Stimulated activated CD8-positive, alpha-beta memory T cell treated with anti-CD3 and anti-CD28 coated beads, Interleukin-2, amount 100 ng/mL, for 1 hour (primary cell): ENCODE results near the gene PTGES2.
A peak's percentile ranks its signal among the peaks of the same experiment; 100 is the strongest.
"Not testable (repeated sequence)": the region's sequence is repeated elsewhere in the genome, so short reads cannot be mapped to it uniquely, and the experiment has no call there.

Source experiments
- DNase-seq, 2 donors: peaks; one replicate each; pipeline ENCODE4 v3.0.0-alpha.2; 2020; ENCODE audit warnings: low read depth in 2 of 2

PTGES2 gene

DNA sequence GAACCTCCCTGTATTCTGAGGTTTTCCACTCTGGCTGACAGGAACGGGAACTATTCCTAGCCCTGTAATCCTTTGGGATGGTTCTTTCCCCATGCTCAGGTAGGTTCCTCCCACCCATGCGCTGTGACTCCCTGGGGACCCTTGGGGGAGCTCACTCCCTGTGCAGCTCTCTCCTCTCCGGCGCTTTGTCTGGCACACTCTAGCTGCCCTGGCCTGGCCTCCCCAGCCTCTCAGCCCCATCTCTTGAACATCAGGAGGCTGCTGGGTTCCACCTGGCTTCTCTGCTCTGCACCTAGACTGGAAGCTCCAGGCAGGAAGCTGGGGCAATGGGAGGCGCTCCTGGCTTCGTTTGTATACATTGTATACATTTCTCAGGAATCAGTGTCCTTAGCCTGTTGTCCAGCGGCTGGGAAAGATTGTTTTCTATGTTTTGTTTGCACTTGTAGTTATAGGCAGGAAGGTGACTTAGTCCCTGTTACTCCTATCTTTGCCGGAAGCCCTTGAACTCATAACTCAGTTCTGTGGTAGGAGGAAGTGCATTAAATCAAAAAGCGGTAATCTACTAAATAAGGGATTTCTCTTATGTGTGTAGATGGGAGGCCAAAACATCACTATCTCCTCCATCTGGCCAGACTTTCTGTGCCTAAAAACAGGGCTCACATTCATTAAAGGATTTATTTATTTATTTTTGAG lies 39.1 kb downstream of the PTGES2 start:
- no peak for DNase-seq

DNA sequence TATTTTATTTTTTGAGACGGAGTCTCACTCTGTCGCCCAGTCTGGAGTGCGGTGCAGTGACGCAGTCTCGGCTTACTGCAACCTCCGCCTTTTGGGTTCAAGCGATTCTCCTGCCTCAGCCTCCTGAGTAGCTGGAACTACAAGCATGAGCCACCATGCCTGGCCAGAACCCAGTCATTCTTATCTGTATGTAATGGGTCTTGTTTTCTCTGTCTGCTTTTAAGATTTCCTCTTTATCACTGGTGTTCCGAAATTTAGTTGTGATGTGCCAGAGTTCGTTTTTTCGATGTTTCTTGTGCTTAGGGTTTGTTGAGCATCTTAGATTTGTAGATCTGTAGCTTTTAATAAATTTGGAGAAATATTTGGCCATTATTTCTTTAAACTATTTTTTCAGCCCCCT lies 40.3 kb downstream of the PTGES2 start:
- no peak for DNase-seq

DNA sequence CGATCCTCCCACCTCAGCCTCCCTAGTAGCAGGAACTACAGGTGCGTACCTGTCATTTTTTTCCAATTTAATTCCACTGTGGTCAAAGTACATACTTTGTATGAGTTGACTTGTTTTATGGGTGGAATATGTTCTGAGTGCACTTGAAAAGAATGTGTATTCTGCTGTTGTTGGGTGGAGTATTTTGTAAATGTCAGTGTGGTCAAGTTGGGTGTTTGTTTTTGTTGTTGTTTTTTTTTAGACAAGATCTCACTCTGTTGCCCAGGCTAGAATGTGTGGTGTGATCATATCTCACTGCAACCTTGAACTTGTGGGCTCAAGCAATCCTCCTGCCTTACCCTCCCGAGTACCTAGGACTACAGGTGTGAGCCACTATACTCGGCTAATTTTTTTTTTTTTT lies 41.6 kb downstream of the PTGES2 start:
- DNase-seq = no peak

DNA sequence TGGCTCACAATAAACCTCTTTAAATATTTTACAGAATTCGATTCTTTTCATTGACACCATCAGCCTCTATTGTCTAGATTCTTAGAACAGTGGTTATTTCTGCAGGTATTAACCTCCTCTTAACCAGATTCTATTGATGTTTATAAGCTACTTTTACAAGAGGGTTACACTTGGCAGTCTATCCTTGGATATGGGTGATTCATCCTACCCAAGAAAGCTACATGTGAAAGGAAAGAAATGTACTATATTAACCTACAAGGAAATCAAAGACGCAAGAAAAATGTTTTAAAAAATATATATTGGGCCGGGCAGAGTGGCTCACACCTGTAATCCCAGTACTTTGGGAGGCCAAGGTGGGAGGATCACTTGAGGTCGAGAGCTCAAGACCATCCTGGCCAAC lies 42.8 kb downstream of the PTGES2 start:
- no peak for DNase-seq

DNA sequence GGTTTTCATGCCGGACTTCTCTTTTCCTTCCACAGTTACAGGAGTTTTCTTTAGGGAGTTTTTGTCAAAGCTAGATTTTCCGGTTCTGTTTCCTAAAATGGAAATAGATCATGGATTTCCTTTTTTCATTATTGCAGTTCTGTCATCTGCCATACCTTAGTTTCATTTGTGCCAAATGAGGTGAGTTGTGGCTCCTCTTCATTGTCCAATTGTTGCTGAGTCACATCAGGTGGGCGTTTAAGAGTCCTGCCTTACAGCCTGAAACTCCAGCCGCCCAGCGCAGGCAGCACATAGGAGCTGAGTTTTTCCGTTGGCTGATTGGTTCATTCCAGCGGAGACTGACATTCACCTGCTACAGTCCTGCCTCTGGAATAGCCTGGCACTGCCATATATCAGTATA lies 45.4 kb downstream of the PTGES2 start:
- no peak for DNase-seq

DNA sequence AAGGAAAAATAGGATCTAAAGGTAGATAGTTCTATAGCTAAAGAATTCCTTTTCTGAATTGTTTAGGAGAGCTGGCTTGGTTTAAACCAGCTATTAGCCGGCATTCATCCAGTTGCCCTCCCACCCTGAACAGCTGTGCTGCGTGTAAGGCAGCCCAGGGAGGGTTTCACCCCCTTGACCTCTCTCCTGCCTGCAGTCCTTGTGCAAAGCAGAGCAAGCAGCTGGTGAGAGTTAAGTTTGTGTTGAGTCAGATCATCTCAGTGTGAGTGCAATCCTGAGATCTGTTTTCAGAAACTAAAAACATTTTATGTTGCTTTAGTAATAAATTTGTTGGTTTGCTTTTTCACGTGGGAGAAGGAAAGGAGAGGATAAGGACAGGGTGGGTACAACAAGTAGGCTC lies 46.5 kb downstream of the PTGES2 start:
- DNase-seq = no peak

DNA sequence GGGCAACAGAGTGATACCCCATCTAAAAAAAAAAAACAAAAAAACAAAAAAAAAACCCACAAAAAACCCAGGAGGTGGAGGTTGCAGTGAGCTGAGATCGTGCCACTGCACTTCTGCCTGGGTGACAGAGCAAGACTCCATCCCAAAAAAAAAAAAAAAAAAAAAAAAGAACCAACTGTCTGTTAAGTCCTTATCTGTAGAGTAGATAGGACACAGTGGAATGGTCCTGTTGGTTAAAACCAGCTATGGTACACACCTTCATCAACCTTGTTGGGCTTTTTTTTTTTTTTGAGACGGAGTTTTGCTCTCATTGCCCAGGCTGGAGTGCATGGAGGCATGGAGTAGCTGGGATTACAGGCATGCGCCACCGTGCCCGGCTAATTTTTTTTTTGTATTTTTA lies 47.3 kb downstream of the PTGES2 start:
- DNase-seq = no peak

DNA sequence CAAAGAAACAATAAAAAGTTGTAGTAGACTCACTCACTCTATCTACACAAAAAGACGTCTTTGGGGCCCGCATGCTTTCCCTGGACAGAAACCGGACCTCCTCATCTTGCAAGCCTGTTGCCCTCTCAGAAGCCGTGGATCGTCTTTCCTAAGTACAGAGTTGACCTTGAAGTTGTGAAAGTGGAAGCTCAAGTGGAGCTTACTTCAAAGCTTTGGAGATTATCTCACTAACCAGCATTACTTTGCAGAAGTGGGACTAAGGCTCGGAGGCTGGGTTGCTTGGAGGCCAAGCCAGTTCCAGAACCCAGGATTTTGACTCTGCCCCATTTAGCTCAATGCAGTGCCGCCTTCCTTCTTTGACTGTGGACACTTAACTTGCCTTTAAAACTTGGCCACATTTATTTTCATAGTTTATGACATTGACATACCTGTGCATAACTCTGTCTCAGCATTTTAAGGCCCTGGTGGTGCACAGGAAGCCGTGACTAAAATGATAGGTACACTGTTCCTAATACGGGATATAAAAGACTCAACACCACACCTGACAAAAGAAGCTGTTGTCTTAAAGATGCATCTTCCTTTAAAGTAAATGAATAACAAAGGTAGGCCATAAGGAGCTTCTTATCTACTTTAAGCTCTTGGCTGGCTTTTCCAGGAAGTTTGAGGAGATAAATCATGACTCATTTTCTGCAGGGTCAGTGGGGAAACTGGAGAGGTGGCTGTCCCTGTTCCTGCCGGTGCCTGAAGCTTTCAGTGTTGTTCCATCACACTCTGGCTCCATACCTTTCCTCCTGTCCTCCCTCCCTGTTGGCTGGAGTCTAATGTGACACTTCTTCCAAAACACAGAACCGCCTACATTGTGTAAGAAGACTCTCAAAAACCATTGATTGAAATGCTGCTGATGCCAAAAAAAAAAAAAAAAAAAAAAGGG lies 48.8 kb downstream of the PTGES2 start:
- no peak for DNase-seq

DNA sequence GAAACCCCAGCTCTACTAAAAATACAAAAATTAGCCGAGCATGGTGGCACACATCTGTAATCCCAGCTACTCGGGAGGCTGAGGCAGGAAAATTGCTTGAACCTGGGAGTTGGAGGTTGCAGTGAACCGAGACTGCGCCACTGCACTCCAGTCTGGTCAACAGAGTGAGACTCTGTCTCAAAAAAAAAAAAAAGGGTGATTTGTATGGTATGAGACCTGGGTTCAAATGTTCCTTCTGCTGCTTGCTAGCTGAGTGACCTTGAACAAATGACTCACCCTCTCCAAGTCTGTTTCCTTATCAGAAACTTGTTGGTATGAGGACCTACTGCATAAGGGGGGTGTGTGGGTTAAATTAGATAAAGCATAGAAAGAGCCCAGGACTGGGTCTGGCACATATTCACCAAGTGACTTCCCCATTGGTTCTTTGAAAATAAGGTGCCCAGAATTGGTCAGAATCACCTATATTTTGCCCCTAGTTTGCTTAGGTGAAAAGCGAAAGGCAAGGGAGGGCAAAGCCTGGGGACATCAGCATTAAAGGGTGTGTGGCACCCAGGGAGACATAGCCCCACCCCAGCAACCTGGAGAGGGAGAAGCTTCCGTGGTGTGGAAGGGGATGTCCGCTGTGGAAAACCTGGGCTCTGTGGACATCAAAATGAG lies 49.6 kb downstream of the PTGES2 start:
- DNase-seq = no peak

DNA sequence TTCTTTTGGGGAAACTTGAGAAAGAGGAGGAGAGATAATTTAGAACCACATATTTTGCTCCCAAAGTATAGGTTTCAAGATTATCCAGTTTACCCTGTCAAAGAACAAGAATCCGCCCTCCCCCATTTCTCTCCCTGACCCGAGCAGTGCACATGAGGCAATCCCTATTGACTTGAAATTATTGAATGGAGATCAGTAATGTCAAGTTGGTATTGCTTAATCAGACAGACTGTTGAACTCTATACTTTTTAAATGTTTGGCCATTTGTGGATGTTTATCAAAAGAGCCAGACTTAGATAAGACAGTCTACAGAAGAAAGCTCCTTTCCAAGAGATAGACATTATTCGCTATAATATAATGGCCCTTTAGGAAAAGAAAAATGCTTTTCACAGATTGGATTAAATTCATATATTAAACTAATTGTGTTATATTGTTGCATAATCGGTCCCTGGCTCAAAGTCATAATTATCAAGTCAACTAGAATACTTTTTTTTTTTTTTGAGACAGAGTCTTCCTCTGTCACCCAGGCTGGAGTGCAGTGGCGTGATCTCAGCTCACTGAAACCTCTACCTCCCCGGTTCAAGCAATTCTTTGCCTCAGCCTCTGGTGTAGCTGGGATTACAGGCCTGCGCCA lies 54.2 kb downstream of the PTGES2 start:
- DNase-seq = no peak

DNA sequence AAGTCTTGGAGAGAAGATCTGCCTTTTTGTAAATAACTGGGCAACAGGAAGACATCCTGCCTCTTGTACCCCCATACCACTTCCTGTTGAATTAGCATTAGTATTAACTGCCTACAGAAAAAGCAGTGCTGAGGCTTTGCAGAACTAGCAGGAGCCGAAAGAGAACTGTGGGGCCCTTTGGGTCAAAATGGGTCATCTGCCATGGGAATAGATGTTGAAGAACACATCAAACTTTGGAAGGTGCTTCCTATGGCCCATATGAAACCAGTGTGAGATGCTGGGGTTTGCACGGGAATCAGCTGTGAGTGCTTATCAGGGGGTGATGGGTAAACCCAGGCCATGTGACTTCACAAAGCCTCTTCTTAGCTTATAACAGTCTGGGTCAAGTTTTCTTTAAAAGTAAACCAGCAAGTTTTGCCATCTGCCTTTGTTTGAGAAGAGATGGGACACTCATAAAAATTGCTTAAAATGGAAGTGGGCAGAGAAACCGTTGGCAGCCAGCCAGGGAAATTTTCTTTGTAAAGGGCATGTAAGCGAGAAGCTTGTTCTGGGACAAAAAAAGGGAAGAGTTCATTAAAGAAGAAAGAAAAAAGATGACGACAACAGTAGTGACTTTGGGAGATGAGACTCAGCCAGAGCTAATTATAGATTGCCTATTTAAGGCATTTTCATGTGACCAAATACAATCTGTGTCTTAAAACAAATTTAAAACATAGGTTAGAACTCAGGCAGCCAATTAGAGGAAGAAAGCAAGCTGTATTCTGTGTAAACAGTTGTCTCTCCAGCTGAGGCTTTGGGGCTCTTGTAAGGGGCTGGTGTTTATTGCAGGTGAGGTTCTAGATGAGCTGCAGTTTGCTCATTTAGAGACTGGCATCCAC lies 55.1 kb downstream of the PTGES2 start:
- peak in 1 of 2 donors; percentile 37 for DNase-seq

DNA sequence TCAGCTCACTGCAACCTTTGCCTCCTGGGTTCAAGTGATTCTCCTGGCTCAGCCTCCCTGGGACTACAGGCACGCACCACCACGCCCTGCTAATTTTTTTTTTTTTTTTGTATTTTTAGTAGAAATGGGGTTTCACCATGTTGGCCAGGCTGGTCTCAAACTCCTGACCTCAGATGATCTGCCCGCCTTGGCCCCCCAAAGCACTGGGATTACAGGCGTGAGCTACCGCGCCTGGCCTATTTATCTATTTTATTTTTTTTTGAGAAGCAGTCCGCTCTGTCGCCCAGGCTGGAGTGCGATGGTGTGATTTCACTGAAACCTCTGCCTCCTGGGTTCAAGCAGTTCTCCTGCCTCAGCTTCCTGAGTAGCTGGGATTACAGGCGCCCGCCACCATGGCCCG lies 56.1 kb downstream of the PTGES2 start:
- DNase-seq = not testable (repeated sequence)

DNA sequence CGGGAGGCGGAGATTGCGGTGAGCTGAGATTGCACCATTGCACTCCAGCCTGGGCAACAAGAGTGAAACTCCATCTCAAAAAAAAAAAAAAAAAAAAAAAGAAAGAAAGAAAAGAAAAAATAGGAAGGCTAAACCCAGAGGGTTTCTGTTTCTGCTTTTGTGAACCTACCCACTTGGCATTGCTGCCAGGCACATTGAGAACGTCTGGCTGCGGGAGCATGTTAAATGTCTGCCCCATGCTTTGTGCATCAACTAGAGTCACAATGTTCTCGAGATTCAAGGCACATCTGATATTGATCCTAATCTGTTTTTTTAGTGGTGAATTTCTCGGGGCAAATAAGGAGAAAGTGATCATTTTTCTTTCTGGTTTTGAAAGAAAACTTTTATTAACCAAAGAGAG lies 56.7 kb downstream of the PTGES2 start:
- DNase-seq = no peak
